ENCODE data around the gene SLC52A1.

Gene SLC52A1

DNA sequence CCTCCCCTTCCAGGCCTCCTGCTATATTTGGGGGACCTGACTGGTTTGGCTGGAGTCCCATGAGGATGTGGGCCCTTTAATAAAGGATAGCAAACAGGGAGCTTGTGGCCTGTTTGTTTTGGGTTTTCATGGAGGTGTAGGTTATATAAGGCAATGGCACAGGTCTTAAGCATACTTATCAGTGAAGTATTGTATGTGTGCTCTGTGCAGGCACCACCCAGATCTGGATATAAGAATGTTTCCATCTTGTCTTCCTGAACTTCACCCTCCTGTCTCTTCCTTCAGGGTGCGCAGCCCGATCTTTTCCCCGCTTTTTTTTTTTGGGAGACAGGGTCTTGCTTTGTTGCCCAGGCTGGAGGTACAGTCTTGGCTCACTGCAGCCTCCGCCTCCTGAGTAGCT, 10.6 kb downstream of the SLC52A1 start:
- Mint-ChIP-seq H3K27ac (no peak overlapping the region), H3K27me3 (ENCODE audit: low read depth, poor library complexity) (peaks cover 15% of the 10 kb centered on the region), H3K4me1 (peaks cover 15% of the 10 kb centered on the region), H3K4me3 (no peak overlapping the region), H3K9me3 (peaks cover 4% of the 10 kb centered on the region), H3K36me3 (ENCODE audit: low read depth) (peaks cover 34% of the 10 kb centered on the region)
- TF ChIP-seq, protein P1, sequence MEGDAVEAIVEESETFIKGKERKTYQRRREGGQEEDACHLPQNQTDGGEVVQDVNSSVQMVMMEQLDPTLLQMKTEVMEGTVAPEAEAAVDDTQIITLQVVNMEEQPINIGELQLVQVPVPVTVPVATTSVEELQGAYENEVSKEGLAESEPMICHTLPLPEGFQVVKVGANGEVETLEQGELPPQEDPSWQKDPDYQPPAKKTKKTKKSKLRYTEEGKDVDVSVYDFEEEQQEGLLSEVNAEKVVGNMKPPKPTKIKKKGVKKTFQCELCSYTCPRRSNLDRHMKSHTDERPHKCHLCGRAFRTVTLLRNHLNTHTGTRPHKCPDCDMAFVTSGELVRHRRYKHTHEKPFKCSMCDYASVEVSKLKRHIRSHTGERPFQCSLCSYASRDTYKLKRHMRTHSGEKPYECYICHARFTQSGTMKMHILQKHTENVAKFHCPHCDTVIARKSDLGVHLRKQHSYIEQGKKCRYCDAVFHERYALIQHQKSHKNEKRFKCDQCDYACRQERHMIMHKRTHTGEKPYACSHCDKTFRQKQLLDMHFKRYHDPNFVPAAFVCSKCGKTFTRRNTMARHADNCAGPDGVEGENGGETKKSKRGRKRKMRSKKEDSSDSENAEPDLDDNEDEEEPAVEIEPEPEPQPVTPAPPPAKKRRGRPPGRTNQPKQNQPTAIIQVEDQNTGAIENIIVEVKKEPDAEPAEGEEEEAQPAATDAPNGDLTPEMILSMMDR (IDR thresholded peaks at IDR 0.05): no peak
- DNase-seq: no peak

DNA sequence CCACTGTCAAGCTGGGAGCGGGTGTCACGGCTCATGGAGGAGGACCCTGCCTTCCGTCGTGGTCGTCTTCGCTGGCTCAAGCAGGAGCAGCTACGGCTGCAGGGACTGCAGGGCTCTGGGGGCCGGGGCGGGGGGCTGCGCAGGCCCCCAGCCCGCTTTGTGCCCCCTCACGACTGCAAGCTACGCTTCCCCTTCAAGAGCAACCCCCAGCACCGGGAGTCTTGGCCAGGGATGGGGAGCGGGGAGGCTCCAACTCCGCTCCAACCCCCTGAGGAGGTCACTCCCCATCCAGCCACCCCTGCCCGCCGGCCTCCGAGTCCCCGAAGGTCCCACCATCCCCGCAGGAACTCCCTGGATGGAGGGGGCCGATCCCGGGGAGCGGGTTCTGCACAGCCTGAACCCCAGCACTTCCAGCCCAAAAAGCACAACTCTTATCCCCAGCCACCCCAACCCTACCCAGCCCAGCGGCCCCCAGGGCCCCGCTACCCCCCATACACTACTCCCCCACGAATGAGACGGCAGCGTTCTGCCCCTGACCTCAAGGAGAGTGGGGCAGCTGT, 11.6 kb downstream of the SLC52A1 start:
- no peak for DNase-seq
- Mint-ChIP-seq H3K9me3 (no peaks in the 10 kb centered on the region), H3K27ac (peak overlapping the region; percentile 34), H3K4me1 (peaks cover 15% of the 10 kb centered on the region), H3K4me3 (no peak overlapping the region), H3K36me3 (ENCODE audit: low read depth) (peaks cover 37% of the 10 kb centered on the region), H3K27me3 (ENCODE audit: low read depth, poor library complexity) (peaks cover 8% of the 10 kb centered on the region)
- TF ChIP-seq, protein P1 (IDR thresholded peaks at IDR 0.05): no peak

DNA sequence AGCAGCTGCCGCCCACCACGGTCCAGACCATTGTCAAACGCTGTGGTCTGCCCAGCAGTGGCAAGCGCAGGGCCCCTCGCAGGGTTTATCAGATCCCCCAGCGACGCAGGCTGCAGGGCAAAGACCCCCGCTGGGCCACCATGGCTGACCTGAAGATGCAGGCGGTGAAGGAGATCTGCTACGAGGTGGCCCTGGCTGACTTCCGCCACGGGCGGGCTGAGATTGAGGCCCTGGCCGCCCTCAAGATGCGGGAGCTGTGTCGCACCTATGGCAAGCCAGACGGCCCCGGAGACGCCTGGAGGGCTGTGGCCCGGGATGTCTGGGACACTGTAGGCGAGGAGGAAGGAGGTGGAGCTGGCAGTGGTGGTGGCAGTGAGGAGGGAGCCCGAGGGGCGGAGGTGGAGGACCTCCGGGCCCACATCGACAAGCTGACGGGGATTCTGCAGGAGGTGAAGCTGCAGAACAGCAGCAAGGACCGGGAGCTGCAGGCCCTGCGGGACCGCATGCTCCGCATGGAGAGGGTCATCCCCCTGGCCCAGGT, 13.0 kb downstream of the SLC52A1 start:
- Mint-ChIP-seq H3K27ac (no peak overlapping the region), H3K4me1 (peaks cover 10% of the 10 kb centered on the region), H3K9me3 (no peaks in the 10 kb centered on the region), H3K27me3 (ENCODE audit: low read depth, poor library complexity) (peaks cover 4% of the 10 kb centered on the region), H3K36me3 (ENCODE audit: low read depth) (peaks cover 38% of the 10 kb centered on the region), H3K4me3 (no peak overlapping the region)
- no peak for DNase-seq
- TF ChIP-seq, protein P1 (IDR thresholded peaks at IDR 0.05): no peak

DNA sequence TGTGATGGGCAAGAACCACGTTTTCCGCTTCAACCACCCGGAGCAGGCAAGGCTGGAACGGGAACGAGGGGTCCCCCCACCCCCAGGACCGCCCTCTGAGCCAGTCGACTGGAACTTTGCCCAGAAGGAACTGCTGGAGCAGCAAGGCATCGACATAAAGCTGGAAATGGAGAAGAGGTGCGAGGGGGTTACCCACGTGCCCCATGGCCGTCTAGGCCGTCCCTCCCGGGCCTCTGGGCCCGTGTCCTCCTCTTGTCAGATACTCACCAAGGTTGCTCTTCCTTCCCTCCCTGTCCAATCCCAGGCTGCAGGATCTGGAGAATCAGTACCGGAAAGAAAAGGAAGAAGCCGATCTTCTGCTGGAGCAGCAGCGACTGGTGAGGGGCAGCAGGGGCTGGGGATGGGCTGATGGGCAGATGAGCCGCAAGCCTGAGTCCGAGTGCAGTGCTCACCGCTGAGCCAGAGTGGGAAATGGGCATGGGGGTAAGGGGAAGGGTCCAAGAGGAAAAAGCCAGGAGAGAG, 14.7 kb downstream of the SLC52A1 start:
- H3K27me3 Mint-ChIP-seq (ENCODE audit: low read depth, poor library complexity): no peaks in the 10 kb centered on the region

DNA sequence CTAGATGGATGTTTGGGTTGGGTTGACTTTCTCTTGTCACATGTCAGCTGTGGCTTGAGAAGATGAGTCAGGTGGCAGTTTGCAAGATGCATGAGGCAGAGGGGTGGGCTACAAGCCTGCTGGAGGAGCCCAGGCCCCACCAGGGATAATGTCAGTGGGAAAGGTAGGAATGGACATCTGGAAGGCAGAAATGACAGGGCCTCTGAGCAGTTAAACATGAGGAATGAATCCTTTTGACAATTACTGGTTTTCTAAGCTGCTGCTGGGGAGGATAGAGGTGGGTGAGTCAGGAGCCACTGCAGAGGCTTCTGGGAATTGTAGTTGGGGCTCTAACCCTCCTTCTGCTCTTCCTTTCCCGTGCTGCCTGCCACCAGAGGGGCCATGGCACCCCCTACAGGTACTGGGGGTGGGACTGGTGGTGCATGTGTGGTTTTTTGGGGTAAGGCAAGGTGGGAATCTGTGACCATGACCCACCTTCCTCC, 15.7 kb downstream of the SLC52A1 start:
- Mint-ChIP-seq H3K9me3 (no peaks in the 10 kb centered on the region), H3K36me3 (ENCODE audit: low read depth) (peaks cover 33% of the 10 kb centered on the region), H3K27me3 (ENCODE audit: low read depth, poor library complexity) (no peaks in the 10 kb centered on the region), H3K4me3 (no peak overlapping the region), H3K27ac (peak overlapping the region; percentile 66), H3K4me1 (peaks cover 5% of the 10 kb centered on the region)
- DNase-seq: no peak
- TF ChIP-seq, protein P1 (IDR thresholded peaks at IDR 0.05): no peak

More for the DNA sequence above, 14.7 kb downstream of the SLC52A1 start:
- H3K9me3 Mint-ChIP-seq: no peaks in the 10 kb centered on the region
- peaks cover 5% of the 10 kb centered on the region for H3K4me1 Mint-ChIP-seq
- H3K27ac Mint-ChIP-seq: no peak overlapping the region
- TF ChIP-seq, protein P1 (IDR thresholded peaks at IDR 0.05): no peak
- peaks cover 38% of the 10 kb centered on the region for H3K36me3 Mint-ChIP-seq (ENCODE audit: low read depth)
- no peak overlapping the region for H3K4me3 Mint-ChIP-seq
- DNase-seq: no peak

DNA sequence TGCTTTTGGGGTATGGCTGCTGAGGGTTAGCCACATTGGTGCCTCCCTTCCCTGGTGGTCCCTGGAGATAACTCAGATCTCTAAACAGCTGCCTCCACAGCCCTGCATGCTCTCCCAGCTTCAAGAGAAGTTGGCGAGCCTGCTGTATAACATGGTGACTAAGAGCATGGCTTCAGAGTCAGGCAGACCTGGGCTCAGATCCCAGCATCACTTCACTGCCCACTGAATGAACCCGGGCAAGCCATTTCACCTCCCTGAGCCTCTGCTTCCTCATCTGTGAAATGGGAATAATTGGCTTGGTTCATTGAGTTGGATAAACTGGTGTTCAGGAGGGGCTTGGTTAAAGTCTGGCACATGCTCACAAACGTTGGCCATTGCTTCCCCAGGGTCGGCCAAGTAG, 20.9 kb downstream of the SLC52A1 start:
- TF ChIP-seq, protein P1 (IDR thresholded peaks at IDR 0.05): no peak
- DNase-seq: no peak
- Mint-ChIP-seq H3K27ac (no peak overlapping the region), H3K27me3 (ENCODE audit: low read depth, poor library complexity) (no peaks in the 10 kb centered on the region), H3K4me3 (no peak overlapping the region), H3K9me3 (no peaks in the 10 kb centered on the region), H3K4me1 (no peaks in the 10 kb centered on the region), H3K36me3 (ENCODE audit: low read depth) (peaks cover 35% of the 10 kb centered on the region)
